SK-N-SH treated with all-trans-retinoic acid at 6 μM for 48 hours (cell line): ENCODE data around the gene PTPRD.

ENCODE experiments used
- ARNTL ChIP-seq: fragments of 450-650 bp; formaldehyde crosslinking; IDR thresholded peaks from 2 replicates; pipeline ENCODE4 v1.5.0; 2020; ENCODE audit warnings: low read depth, mild to moderate bottlenecking, moderate library complexity, borderline replicate concordance
- CSDC2 ChIP-seq: fragments of 250-450 bp; sonication (Bioruptor Pico); IDR thresholded peaks from 2 replicates; pipeline ENCODE4 v1.5.0; 2020; ENCODE audit warnings: mild to moderate bottlenecking, moderate library complexity
- GLIS3 ChIP-seq: fragments of 250-450 bp; sonication (Bioruptor Pico); IDR thresholded peaks from 2 replicates; pipeline ENCODE4 v1.5.0; 2020; ENCODE audit warnings: mild to moderate bottlenecking, moderate library complexity
- ISL1 ChIP-seq: fragments of 250-450 bp; sonication (Bioruptor Pico); IDR thresholded peaks from 2 replicates; pipeline ENCODE4 v2.1.2; 2022; ENCODE audit warnings: mild to moderate bottlenecking, moderate library complexity
- OSR1 ChIP-seq: fragments of 250-450 bp; sonication (Bioruptor Pico); IDR thresholded peaks from 2 replicates; pipeline ENCODE4 v1.8.0; 2022; ENCODE audit warnings: moderate library complexity, mild to moderate bottlenecking, inconsistent platforms
- TOX ChIP-seq: fragments of 250-450 bp; sonication (Bioruptor Pico); IDR thresholded peaks from 2 replicates; pipeline ENCODE4 v1.8.0; 2021; ENCODE audit warnings: mild to moderate bottlenecking, moderate library complexity, borderline replicate concordance
- ZFP3 ChIP-seq: fragments of 250-450 bp; sonication (Bioruptor Pico); IDR thresholded peaks from 2 replicates; pipeline ENCODE4 v1.5.0; 2020; ENCODE audit warnings: mild to moderate bottlenecking, moderate library complexity
- ZNF565 ChIP-seq: fragments of 450-650 bp; formaldehyde crosslinking; conservative IDR thresholded peaks from 2 replicates; pipeline ENCODE4 v1.5.0; 2020; ENCODE audit warnings: low read depth, mild to moderate bottlenecking, moderate library complexity
- ZNF70 ChIP-seq: fragments of 450-650 bp; formaldehyde crosslinking; IDR thresholded peaks from 2 replicates; pipeline ENCODE4 v1.5.0; 2020; ENCODE audit warnings: mild to moderate bottlenecking, moderate library complexity
- TF ChIP-seq, protein P1 (sequence below): fragments of 250-450 bp; sonication (Bioruptor Pico); IDR thresholded peaks from 2 replicates; pipeline ENCODE4 v1.8.0; 2020; ENCODE audit warnings: mild to moderate bottlenecking, moderate library complexity, borderline replicate concordance
- TF ChIP-seq, protein P2 (sequence below): fragments of 250-450 bp; sonication (Bioruptor Pico); IDR thresholded peaks from 2 replicates; pipeline ENCODE4 v1.8.0; 2021; ENCODE audit warnings: low read depth, mild to moderate bottlenecking, moderate library complexity, borderline replicate concordance
- TF ChIP-seq, protein P3 (sequence below): fragments of 250-450 bp; sonication (Bioruptor Pico); IDR thresholded peaks from 2 replicates; pipeline ENCODE4 v1.5.0; 2020; ENCODE audit warnings: mild to moderate bottlenecking, moderate library complexity

DNA sequence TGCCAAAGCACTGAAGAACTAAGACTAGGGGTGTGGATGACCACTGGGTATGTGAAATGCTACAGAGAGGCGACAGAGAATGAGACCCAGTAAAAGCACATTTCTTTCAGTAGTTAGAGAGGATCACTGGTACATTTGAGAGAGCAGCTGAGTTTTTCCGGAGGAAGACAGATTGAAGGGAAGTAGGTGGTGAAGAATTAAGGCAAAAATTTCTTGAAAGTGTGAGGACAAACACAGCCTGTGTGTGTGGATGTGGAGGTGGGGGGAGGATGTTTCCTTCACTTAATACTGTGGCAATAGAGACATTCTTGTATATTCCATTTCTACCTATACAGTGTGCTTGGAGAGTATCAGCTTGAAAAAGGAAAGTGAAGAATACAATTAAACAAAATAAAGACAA is 1942.1 kb downstream of the PTPRD start:
- no peak for TF ChIP-seq ARNTL (CRISPR knock-in tag)
- TF ChIP-seq, protein P1, sequence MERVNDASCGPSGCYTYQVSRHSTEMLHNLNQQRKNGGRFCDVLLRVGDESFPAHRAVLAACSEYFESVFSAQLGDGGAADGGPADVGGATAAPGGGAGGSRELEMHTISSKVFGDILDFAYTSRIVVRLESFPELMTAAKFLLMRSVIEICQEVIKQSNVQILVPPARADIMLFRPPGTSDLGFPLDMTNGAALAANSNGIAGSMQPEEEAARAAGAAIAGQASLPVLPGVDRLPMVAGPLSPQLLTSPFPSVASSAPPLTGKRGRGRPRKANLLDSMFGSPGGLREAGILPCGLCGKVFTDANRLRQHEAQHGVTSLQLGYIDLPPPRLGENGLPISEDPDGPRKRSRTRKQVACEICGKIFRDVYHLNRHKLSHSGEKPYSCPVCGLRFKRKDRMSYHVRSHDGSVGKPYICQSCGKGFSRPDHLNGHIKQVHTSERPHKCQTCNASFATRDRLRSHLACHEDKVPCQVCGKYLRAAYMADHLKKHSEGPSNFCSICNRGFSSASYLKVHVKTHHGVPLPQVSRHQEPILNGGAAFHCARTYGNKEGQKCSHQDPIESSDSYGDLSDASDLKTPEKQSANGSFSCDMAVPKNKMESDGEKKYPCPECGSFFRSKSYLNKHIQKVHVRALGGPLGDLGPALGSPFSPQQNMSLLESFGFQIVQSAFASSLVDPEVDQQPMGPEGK (CRISPR knock-in tag): no peak
- TF ChIP-seq ZFP3 (CRISPR knock-in tag): no peak
- TF ChIP-seq CSDC2: no peak
- TF ChIP-seq, protein P2, sequence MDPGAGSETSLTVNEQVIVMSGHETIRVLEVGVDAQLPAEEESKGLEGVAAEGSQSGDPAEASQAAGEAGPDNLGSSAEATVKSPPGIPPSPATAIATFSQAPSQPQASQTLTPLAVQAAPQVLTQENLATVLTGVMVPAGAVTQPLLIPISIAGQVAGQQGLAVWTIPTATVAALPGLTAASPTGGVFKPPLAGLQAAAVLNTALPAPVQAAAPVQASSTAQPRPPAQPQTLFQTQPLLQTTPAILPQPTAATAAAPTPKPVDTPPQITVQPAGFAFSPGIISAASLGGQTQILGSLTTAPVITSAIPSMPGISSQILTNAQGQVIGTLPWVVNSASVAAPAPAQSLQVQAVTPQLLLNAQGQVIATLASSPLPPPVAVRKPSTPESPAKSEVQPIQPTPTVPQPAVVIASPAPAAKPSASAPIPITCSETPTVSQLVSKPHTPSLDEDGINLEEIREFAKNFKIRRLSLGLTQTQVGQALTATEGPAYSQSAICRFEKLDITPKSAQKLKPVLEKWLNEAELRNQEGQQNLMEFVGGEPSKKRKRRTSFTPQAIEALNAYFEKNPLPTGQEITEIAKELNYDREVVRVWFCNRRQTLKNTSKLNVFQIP: no peak
- no peak for TF ChIP-seq ISL1 (CRISPR knock-in tag)
- no peak for TF ChIP-seq OSR1 (CRISPR knock-in tag)
- TF ChIP-seq GLIS3: no peak
- no peak for TF ChIP-seq ZNF70 (CRISPR knock-in tag)
- TF ChIP-seq, protein P3, sequence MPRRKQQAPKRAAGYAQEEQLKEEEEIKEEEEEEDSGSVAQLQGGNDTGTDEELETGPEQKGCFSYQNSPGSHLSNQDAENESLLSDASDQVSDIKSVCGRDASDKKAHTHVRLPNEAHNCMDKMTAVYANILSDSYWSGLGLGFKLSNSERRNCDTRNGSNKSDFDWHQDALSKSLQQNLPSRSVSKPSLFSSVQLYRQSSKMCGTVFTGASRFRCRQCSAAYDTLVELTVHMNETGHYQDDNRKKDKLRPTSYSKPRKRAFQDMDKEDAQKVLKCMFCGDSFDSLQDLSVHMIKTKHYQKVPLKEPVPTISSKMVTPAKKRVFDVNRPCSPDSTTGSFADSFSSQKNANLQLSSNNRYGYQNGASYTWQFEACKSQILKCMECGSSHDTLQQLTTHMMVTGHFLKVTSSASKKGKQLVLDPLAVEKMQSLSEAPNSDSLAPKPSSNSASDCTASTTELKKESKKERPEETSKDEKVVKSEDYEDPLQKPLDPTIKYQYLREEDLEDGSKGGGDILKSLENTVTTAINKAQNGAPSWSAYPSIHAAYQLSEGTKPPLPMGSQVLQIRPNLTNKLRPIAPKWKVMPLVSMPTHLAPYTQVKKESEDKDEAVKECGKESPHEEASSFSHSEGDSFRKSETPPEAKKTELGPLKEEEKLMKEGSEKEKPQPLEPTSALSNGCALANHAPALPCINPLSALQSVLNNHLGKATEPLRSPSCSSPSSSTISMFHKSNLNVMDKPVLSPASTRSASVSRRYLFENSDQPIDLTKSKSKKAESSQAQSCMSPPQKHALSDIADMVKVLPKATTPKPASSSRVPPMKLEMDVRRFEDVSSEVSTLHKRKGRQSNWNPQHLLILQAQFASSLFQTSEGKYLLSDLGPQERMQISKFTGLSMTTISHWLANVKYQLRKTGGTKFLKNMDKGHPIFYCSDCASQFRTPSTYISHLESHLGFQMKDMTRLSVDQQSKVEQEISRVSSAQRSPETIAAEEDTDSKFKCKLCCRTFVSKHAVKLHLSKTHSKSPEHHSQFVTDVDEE: no peak
- no peak for TF ChIP-seq TOX (CRISPR knock-in tag)
- no peak for TF ChIP-seq ZNF565 (CRISPR knock-in tag)
